Epithelial cell of proximal tubule (primary cell): ENCODE measurements around the gene C2CD2. TPM values are rescaled to one million over a fixed set of nuclear protein-coding genes. Genes with fewer than 3 reads are reported as not detected.

ENCODE experiments used
- DNase-seq: peaks from one replicate; pipeline ENCODE4 v3.0.0-alpha.2; 2011; ENCODE audit warnings: low read depth
- H3K4me3 ChIP-seq: 2 replicates; pipeline ENCODE4 v1.5.1; 2011; ENCODE audit warnings: low read depth, mild to moderate bottlenecking, low read length
- total RNA-seq: library from RNA; depleted of rRNA; stranded (reverse); fragments of >200 nt; gene quantifications from 2 replicates; pipeline ENCODE4 v1.2.3, GENCODE V29; 2015
- TF ChIP-seq, protein P1 (sequence below): conservative IDR thresholded peaks from 2 replicates; pipeline ENCODE4 v1.5.1; 2012; ENCODE audit warnings: low read depth, mild to moderate bottlenecking, low read length

Gene C2CD2
- total RNA-seq, 1 donor from 2014 or later = 7.1 TPM

GRCh38 chr21:41850085-41850484 is 103.7 kb downstream of the C2CD2 start:
- DNase-seq = no peak
- TF ChIP-seq, protein P1, sequence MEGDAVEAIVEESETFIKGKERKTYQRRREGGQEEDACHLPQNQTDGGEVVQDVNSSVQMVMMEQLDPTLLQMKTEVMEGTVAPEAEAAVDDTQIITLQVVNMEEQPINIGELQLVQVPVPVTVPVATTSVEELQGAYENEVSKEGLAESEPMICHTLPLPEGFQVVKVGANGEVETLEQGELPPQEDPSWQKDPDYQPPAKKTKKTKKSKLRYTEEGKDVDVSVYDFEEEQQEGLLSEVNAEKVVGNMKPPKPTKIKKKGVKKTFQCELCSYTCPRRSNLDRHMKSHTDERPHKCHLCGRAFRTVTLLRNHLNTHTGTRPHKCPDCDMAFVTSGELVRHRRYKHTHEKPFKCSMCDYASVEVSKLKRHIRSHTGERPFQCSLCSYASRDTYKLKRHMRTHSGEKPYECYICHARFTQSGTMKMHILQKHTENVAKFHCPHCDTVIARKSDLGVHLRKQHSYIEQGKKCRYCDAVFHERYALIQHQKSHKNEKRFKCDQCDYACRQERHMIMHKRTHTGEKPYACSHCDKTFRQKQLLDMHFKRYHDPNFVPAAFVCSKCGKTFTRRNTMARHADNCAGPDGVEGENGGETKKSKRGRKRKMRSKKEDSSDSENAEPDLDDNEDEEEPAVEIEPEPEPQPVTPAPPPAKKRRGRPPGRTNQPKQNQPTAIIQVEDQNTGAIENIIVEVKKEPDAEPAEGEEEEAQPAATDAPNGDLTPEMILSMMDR = no peak
- H3K4me3 ChIP-seq = no peak overlapping the region

GRCh38 chr21:41848958-41849580 is 104.7 kb downstream of the C2CD2 start:
- DNase-seq = no peak
- TF ChIP-seq, protein P1 = no peak
- H3K4me3 ChIP-seq = no peak overlapping the region

DNA sequence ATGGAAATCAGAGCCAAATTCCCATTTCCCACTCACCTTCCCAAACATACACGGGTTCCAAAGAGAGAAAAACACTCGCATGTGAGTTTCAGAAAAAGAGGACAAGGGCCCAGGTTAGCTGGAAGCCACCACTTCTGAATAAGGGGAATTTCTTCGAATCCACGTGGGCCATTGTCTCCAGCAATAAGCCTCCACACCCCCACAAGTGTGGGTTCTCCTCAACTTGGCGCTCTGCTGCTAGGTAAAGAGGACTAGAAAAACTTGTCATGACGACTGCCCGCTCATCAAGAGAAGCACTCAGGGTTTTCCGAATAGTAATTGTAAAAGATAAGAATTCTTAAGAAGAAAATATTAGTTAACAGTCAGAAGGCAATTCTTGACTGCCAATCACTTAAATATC is 105.3 kb downstream of the C2CD2 start:
- TF ChIP-seq, protein P1 = no peak
- DNase-seq = no peak
- no peak overlapping the region for H3K4me3 ChIP-seq

GRCh38 chr21:41847066-41847804 is 106.6 kb downstream of the C2CD2 start:
- H3K4me3 ChIP-seq = no peak overlapping the region
- TF ChIP-seq, protein P1 = no peak
- DNase-seq = no peak

GRCh38 chr21:41846536-41846935 is 107.3 kb downstream of the C2CD2 start:
- no peak overlapping the region for H3K4me3 ChIP-seq
- TF ChIP-seq, protein P1 = no peak
- DNase-seq = no peak

DNA sequence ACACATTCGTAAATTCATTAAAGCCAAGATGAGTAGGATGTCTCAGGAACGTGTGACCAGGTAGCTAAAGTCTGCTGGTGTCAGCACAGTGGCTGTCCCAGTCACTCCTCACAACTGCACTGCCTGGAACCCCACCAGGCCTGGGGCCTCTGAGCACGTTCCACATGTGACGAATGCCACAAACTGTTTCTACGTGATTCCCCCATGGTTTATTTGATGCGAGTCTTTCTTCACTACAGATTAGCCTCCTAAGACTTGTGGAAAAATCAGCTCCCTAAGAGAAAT is 107.8 kb downstream of the C2CD2 start:
- no peak for DNase-seq
- TF ChIP-seq, protein P1 = no peak
- no peak overlapping the region for H3K4me3 ChIP-seq

GRCh38 chr21:41845310-41846032 is 108.3 kb downstream of the C2CD2 start:
- no peak overlapping the region for H3K4me3 ChIP-seq
- DNase-seq = no peak
- TF ChIP-seq, protein P1 = no peak
